Activated gamma-delta T cell treated with Interleukin-2 at 50 U/mL for 16 hours (primary cell): ENCODE measurements around the gene IL3RA.
"Not testable (repeated sequence)": the region's sequence is repeated elsewhere in the genome, so short reads cannot be mapped to it uniquely, and the experiment has no call there.

Experiments
- DNase-seq: peaks from one replicate; pipeline ENCODE4 v3.0.0-alpha.2; 2020

IL3RA gene

GRCh38 chrX:1400742-1401471, 64.3 kb downstream of the IL3RA start:
- no peak for DNase-seq

GRCh38 chrX:1401611-1402430, 65.2 kb downstream of the IL3RA start:
- no peak for DNase-seq

- DNase-seq, result no peak
Observed at GRCh38 chrX:1403228-1403627, 66.6 kb downstream of the IL3RA start.

- DNase-seq, result not testable (repeated sequence)
Observed at GRCh38 chrX:1403867-1404266, 67.3 kb downstream of the IL3RA start.

GRCh38 chrX:1405769-1406168, 69.2 kb downstream of the IL3RA start:
- DNase-seq, result not testable (repeated sequence)

GRCh38 chrX:1407035-1407434, 70.5 kb downstream of the IL3RA start:
- DNase-seq, result no peak

GRCh38 chrX:1411326-1411725, 74.7 kb downstream of the IL3RA start:
- DNase-seq, result no peak

- no peak for DNase-seq
Observed at GRCh38 chrX:1412551-1413161, 76.1 kb downstream of the IL3RA start.

- no peak for DNase-seq
Observed at GRCh38 chrX:1416327-1416784, 79.8 kb downstream of the IL3RA start.

GRCh38 chrX:1416965-1417760, 80.6 kb downstream of the IL3RA start:
- no peak for DNase-seq

- DNase-seq, result no peak
Observed at GRCh38 chrX:1417921-1418771, 81.6 kb downstream of the IL3RA start.

- DNase-seq, result no peak
Observed at GRCh38 chrX:1418901-1419544, 82.4 kb downstream of the IL3RA start.

GRCh38 chrX:1419545-1420355, 83.2 kb downstream of the IL3RA start:
- no peak for DNase-seq

GRCh38 chrX:1420371-1420770, 83.8 kb downstream of the IL3RA start:
- DNase-seq, result no peak

- DNase-seq, result no peak
Observed at GRCh38 chrX:1421433-1422134, 85.0 kb downstream of the IL3RA start.

GRCh38 chrX:1422135-1422465, 85.5 kb downstream of the IL3RA start:
- DNase-seq, result no peak

- no peak for DNase-seq
Observed at GRCh38 chrX:1423215-1423614, 86.6 kb downstream of the IL3RA start.

GRCh38 chrX:1424147-1424851, 87.7 kb downstream of the IL3RA start:
- DNase-seq, result no peak

GRCh38 chrX:1425381-1425780, 88.8 kb downstream of the IL3RA start:
- no peak for DNase-seq
